Endodermal cell (in vitro differentiated cells): ENCODE data around the gene GRK4. TPM values are rescaled to one million over a fixed set of nuclear protein-coding genes. Genes with fewer than 3 reads are reported as not detected.

Experiments used
- DNase-seq: peaks from one replicate; pipeline ENCODE4 v3.0.0-alpha.2; 2017
- H3K27ac ChIP-seq: 2 replicates; pipeline ENCODE4 v1.5.1; 2013; ENCODE audit warnings: mild to moderate bottlenecking, low read depth, low read length, moderate library complexity
- H3K27me3 ChIP-seq: 2 replicates; pipeline ENCODE4 v1.6.1; 2013; ENCODE audit warnings: mild to moderate bottlenecking, low read length, moderate library complexity; ENCODE audit not compliant: insufficient read depth, control insufficient read depth, poor library complexity, severe bottlenecking
- H3K36me3 ChIP-seq: 2 replicates; pipeline ENCODE4 v1.7.0; 2013; ENCODE audit warnings: mild to moderate bottlenecking, low read length, moderate library complexity; ENCODE audit not compliant: control insufficient read depth, insufficient read depth
- H3K4me1 ChIP-seq: one replicate; pipeline ENCODE4 v1.7.0; 2013; ENCODE audit warnings: low read length; ENCODE audit not compliant: control insufficient read depth, insufficient read depth
- H3K4me3 ChIP-seq: 2 replicates; pipeline ENCODE4 v1.5.1; 2013; ENCODE audit warnings: mild to moderate bottlenecking, low read length, moderate library complexity
- H3K9ac ChIP-seq: 2 replicates; pipeline ENCODE4 v1.6.1; 2013; ENCODE audit warnings: mild to moderate bottlenecking, low read length, moderate library complexity; ENCODE audit not compliant: poor library complexity, severe bottlenecking; ENCODE audit errors: extremely low read depth
- H3K9me3 ChIP-seq: 2 replicates; pipeline ENCODE4 v1.6.1; 2013; ENCODE audit warnings: mild to moderate bottlenecking, low read length, moderate library complexity; ENCODE audit not compliant: control insufficient read depth
- H3K27ac Mint-ChIP-seq: 2 replicates; pipeline ENCODE4 v1.8.0; 2020; ENCODE audit warnings: mixed read lengths
- H3K27me3 Mint-ChIP-seq: 2 replicates; pipeline ENCODE4 v1.8.0; 2021; ENCODE audit warnings: mild to moderate bottlenecking, mixed read lengths; ENCODE audit not compliant: insufficient read depth
- H3K36me3 Mint-ChIP-seq: 2 replicates; pipeline ENCODE4 v1.8.0; 2020; ENCODE audit warnings: low read depth, mixed read lengths
- H3K4me1 Mint-ChIP-seq: 2 replicates; pipeline ENCODE4 v1.8.0; 2020; ENCODE audit warnings: mixed read lengths
- H3K4me3 Mint-ChIP-seq: 2 replicates; pipeline ENCODE4 v1.8.0; 2020; ENCODE audit warnings: mild to moderate bottlenecking, moderate library complexity, mixed read lengths
- H3K9me3 Mint-ChIP-seq: 2 replicates; pipeline ENCODE4 v1.8.0; 2020; ENCODE audit warnings: mild to moderate bottlenecking, mixed read lengths
- CTCF ChIP-seq: fragments of 200-600 bp; sonication (generic); conservative IDR thresholded peaks from 2 replicates; pipeline ENCODE4 v1.5.0; 2021; ENCODE audit warnings: antibody characterized with exemption, mild to moderate bottlenecking
- WGBS, 2 experiments: methylation state at CpG; one replicate each; pipeline versions ENCODE4 v1.1.5 to v1.1.7; 2013; ENCODE audit warnings: missing lambda C conversion rate in 2 of 2, mixed read lengths in 1 of 2; ENCODE audit not compliant: insufficient coverage in 1 of 2, insufficient read length in 1 of 2; 5-methylcytosine and 5-hydroxymethylcytosine counted together
- total RNA-seq, 2 donors: library from RNA; stranded (reverse); fragmentation: NEBNext Ultra II Directional in 1 of 2; extraction: Animal tissue kit (Norgen Biotek cat#: 25700) in 1 of 2; gene quantifications; 2 replicates in 1 of 2; 3 replicates in 1 of 2; pipeline ENCODE4 v1.2.1, GENCODE V29; 2021

Gene GRK4
- total RNA-seq, 2 donors from 2014 or later, result 2.8 to 4.2 TPM

- DNase-seq, result peak; percentile 35
- no peaks in the 10 kb centered on the region for H3K9me3 ChIP-seq
- H3K27ac ChIP-seq, result no peak overlapping the region
- H3K4me3 ChIP-seq, result no peak overlapping the region
- H3K36me3 ChIP-seq, result peaks cover 67% of the 10 kb centered on the region
- Mint-ChIP-seq H3K27me3 (no peaks in the 10 kb centered on the region), H3K36me3 (peaks cover 64% of the 10 kb centered on the region), H3K9me3 (no peaks in the 10 kb centered on the region), H3K4me1 (peaks cover 23% of the 10 kb centered on the region), H3K27ac (no peak overlapping the region), H3K4me3 (no peak overlapping the region)
- no peak for TF ChIP-seq CTCF
- WGBS, 2 experiments, result 94 to 96% methylated on average over 25 to 30 of the region's 30 CpGs
- H3K27me3 ChIP-seq, result no peaks in the 10 kb centered on the region
- peaks cover 18% of the 10 kb centered on the region for H3K4me1 ChIP-seq
- no peak overlapping the region for H3K9ac ChIP-seq
Measured at GRCh38 chr4:2939383-2940243, 23.8 kb upstream of the GRK4 start.

GRCh38 chr4:2940267-2941137 is 22.9 kb upstream of the GRK4 start:
- H3K9me3 Mint-ChIP-seq, result no peaks in the 10 kb centered on the region
- H3K4me3 Mint-ChIP-seq, result no peak overlapping the region
- H3K27me3 Mint-ChIP-seq, result no peaks in the 10 kb centered on the region
- H3K36me3 Mint-ChIP-seq, result peaks cover 72% of the 10 kb centered on the region
- Histone ChIP-seq H3K36me3 (peaks cover 76% of the 10 kb centered on the region), H3K27me3 (no peaks in the 10 kb centered on the region), H3K27ac (no peak overlapping the region), H3K4me3 (no peak overlapping the region), H3K4me1 (peaks cover 18% of the 10 kb centered on the region), H3K9me3 (no peaks in the 10 kb centered on the region), H3K9ac (no peak overlapping the region)
- no peak for TF ChIP-seq CTCF
- no peak overlapping the region for H3K27ac Mint-ChIP-seq
- peaks cover 21% of the 10 kb centered on the region for H3K4me1 Mint-ChIP-seq
- peak; percentile 46 for DNase-seq
- 94 to 95% methylated on average over 22 to 29 of the region's 29 CpGs for WGBS, 2 experiments

- no peak overlapping the region for H3K27ac Mint-ChIP-seq
- no peaks in the 10 kb centered on the region for H3K27me3 Mint-ChIP-seq
- H3K4me1 Mint-ChIP-seq, result peaks cover 12% of the 10 kb centered on the region
- Histone ChIP-seq H3K36me3 (peaks cover 83% of the 10 kb centered on the region), H3K4me1 (peaks cover 12% of the 10 kb centered on the region), H3K27ac (no peak overlapping the region), H3K9ac (no peak overlapping the region), H3K9me3 (no peaks in the 10 kb centered on the region), H3K27me3 (no peaks in the 10 kb centered on the region), H3K4me3 (no peak overlapping the region)
- peak; percentile 10 for TF ChIP-seq CTCF
- 96 to 97% methylated on average over 13 to 24 of the region's 24 CpGs for WGBS, 2 experiments
- DNase-seq, result peak; percentile 46
- H3K9me3 Mint-ChIP-seq, result no peaks in the 10 kb centered on the region
- H3K36me3 Mint-ChIP-seq, result peaks cover 79% of the 10 kb centered on the region
- no peak overlapping the region for H3K4me3 Mint-ChIP-seq
Measured at GRCh38 chr4:2941138-2942036, 22.0 kb upstream of the GRK4 start.
